GM12864 (cell line): ENCODE results near the gene NIT2.
"Not testable (repeated sequence)": the region's sequence is repeated elsewhere in the genome, so short reads cannot be mapped to it uniquely, and the experiment has no call there.

ENCODE experiments used
- DNase-seq: peaks from one replicate; pipeline ENCODE4 v3.0.0-alpha.2; 2011; ENCODE audit warnings: low read depth
- H3K4me3 ChIP-seq: 2 replicates; pipeline ENCODE4 v1.5.1; 2011; ENCODE audit warnings: mild to moderate bottlenecking, low read depth, low read length, control low read depth
- CTCF ChIP-seq: IDR thresholded peaks from 2 replicates; pipeline ENCODE4 v1.5.1; 2011; ENCODE audit warnings: low read depth, mild to moderate bottlenecking, moderate library complexity, low read length, control low read depth, inconsistent platforms; ENCODE audit errors: missing control alignments

The NIT2 gene

DNA sequence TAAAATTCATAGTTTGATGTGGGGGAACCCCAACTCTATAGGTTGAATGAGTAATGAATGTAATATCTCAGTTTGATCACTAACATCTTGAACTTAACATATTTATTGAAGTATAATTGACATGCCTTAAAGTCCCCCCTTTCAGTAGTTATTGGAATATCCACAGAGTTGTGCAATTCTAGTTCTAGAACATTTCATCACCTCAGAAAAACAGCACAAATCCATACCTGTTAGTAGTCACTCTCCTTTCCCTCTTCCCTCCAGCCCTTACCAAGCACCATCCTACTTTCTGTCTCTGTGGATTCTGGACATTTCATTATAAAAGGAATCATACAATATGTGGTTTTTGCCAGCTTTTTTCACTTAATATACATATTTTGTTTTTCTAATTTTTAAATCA, 8.7 kb upstream of the NIT2 start:
- DNase-seq = no peak
- H3K4me3 ChIP-seq = no peak overlapping the region
- no peak for TF ChIP-seq CTCF

DNA sequence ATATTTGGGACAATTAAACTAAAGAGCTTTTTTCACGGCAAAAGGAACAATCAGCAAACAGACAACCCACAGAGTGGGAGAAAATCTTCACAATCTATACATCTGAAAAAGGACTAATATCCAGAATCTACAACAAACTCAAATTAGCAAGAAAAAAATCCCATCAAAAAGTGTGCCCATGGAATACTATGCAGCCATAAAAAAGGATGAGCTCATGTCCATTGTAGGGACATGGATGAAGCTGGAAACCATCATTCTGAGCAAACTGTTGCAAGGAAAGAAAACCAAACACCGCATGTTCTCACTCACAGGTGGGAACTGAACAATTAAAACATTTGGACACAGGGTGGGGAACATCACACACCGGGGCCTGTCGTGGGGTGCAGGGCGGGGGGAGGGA, 7.2 kb upstream of the NIT2 start:
- not testable (repeated sequence) for H3K4me3 ChIP-seq, DNase-seq

GRCh38 chr3:100329800-100330489, 4.6 kb upstream of the NIT2 start:
- no peak for DNase-seq
- H3K4me3 ChIP-seq = no peak overlapping the region
- TF ChIP-seq CTCF = no peak

- DNase-seq = no peak
- H3K4me3 ChIP-seq = no peak overlapping the region
- TF ChIP-seq CTCF = no peak
Measured at GRCh38 chr3:100330651-100331050, 3.9 kb upstream of the NIT2 start.

GRCh38 chr3:100331660-100332059, 2.9 kb upstream of the NIT2 start:
- no peak overlapping the region for H3K4me3 ChIP-seq
- no peak for DNase-seq
- TF ChIP-seq CTCF = no peak

DNA sequence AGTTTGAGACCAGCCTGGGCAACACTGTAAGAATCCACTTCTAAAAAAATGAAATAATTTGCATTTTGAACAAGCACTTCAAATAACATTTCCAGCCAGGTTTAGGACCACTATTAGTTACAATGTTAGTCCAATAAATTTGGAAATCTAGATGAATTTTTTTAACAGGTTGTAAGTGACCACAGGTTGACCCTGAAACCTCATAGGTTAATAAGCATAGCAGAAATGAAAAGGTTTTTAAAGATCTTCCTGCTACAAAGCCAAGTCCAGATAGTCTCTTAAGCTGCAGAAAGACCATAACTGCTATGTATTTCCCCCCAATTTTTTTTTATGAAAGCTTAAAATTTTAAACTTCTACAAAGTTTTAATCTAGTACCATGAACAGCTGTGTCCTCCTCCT, 1.5 kb upstream of the NIT2 start:
- no peak for DNase-seq
- TF ChIP-seq CTCF = no peak
- H3K4me3 ChIP-seq = no peak overlapping the region

DNA sequence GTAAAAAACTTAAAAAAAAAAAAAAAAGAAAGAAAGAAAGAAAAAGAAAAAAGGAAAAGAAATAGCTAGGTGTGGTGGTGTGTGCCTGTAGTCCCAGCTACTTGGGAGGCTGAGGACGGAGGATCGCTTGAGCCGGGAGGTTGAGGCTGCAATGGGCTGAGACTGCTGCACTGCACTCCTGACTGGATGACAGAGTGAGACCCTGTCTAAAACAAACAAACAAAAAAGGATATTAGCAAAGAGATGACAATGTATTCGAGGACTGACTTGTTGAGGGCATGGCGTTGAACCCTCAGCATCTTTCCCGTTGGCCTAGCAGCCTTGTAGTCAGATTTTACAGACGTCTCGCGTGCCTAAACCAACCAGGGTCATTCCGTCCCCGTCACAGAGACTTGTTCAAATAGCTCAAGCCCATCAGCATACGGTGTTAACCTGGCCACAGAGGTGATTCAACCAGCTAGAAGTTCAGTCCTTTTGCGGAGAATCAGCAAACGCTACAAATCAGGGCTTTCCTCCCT, 528 bp upstream of the NIT2 start:
- no peak for DNase-seq
- H3K4me3 ChIP-seq = peak overlapping the region; percentile 60
- TF ChIP-seq CTCF = no peak
